Forelimb muscle (tissue), 1 donor: ENCODE data around the gene ACOX1. TPM values are rescaled to one million over a fixed set of nuclear protein-coding genes. Genes with fewer than 3 reads are reported as not detected.
"Not testable (repeated sequence)": the region's sequence is repeated elsewhere in the genome, so short reads cannot be mapped to it uniquely, and the experiment has no call there.

Experiments
- DNase-seq: peaks from one replicate; pipeline ENCODE4 v3.0.0-alpha.2; 2013; ENCODE audit warnings: low read depth
- polyA plus RNA-seq: library from polyadenylated mRNA; unstranded; fragments of 120-200 nt; gene quantifications from one replicate; pipeline ENCODE4 v1.2.1, GENCODE V29; 2013; ENCODE audit not compliant: insufficient read length

The ACOX1 gene
- polyA plus RNA-seq, 1 donor, result 18.9 TPM

- no peak for DNase-seq
Measured at GRCh38 chr17:75981019-75981615, 2.2 kb upstream of the ACOX1 start.

- no peak for DNase-seq
Measured at GRCh38 chr17:75980188-75981018, 1.4 kb upstream of the ACOX1 start.

GRCh38 chr17:75979705-75980187 lies 780 bp upstream of the ACOX1 start:
- no peak for DNase-seq

GRCh38 chr17:75976175-75976848 lies 2.7 kb downstream of the ACOX1 start:
- DNase-seq, result no peak

GRCh38 chr17:75975757-75976174 lies 3.2 kb downstream of the ACOX1 start:
- DNase-seq, result no peak

- not testable (repeated sequence) for DNase-seq
Measured at GRCh38 chr17:75975187-75975586, 3.8 kb downstream of the ACOX1 start.

- no peak for DNase-seq
Measured at GRCh38 chr17:75970626-75971025, 8.3 kb downstream of the ACOX1 start.

- no peak for DNase-seq
Measured at GRCh38 chr17:75970011-75970523, 8.9 kb downstream of the ACOX1 start.

GRCh38 chr17:75969044-75969443 lies 9.9 kb downstream of the ACOX1 start:
- not testable (repeated sequence) for DNase-seq

- DNase-seq, result no peak
Measured at GRCh38 chr17:75965468-75965867, 13.5 kb downstream of the ACOX1 start.

- no peak for DNase-seq
Measured at GRCh38 chr17:75959839-75960511, 19.0 kb downstream of the ACOX1 start.

GRCh38 chr17:75959051-75959838 lies 19.7 kb downstream of the ACOX1 start:
- no peak for DNase-seq

- no peak for DNase-seq
Measured at GRCh38 chr17:75950855-75951554, 28.0 kb downstream of the ACOX1 start.

- DNase-seq, result no peak
Measured at GRCh38 chr17:75950421-75950820, 28.5 kb downstream of the ACOX1 start.

- DNase-seq, result no peak
Measured at GRCh38 chr17:75945211-75945610, 33.8 kb downstream of the ACOX1 start.

- no peak for DNase-seq
Measured at GRCh38 chr17:75943491-75943890, 35.5 kb downstream of the ACOX1 start.

- DNase-seq, result no peak
Measured at GRCh38 chr17:75942473-75942872, 36.5 kb downstream of the ACOX1 start.

GRCh38 chr17:75941442-75941819 lies 37.5 kb downstream of the ACOX1 start:
- DNase-seq, result no peak

- DNase-seq, result peak; percentile 65
Measured at GRCh38 chr17:75940727-75941441, 38.1 kb downstream of the ACOX1 start, which contains the start of gene FBF1. Gene FBF1, minus strand, starts transcription at chr17:75941042. Its CDS starts 2,893 bp downstream, at chr17:75938149.

- DNase-seq, result no peak
Measured at GRCh38 chr17:75937652-75938051, 41.3 kb downstream of the ACOX1 start.
